ENCODE results near the gene PSMB1. TPM values are rescaled to one million over a fixed set of nuclear protein-coding genes. Genes with fewer than 3 reads are reported as not detected.
"Not testable (repeated sequence)": the region's sequence is repeated elsewhere in the genome, so short reads cannot be mapped to it uniquely, and the experiment has no call there.

PSMB1 gene
- total RNA-seq, 1 experiment from 2014 or later, result 358 TPM

DNA sequence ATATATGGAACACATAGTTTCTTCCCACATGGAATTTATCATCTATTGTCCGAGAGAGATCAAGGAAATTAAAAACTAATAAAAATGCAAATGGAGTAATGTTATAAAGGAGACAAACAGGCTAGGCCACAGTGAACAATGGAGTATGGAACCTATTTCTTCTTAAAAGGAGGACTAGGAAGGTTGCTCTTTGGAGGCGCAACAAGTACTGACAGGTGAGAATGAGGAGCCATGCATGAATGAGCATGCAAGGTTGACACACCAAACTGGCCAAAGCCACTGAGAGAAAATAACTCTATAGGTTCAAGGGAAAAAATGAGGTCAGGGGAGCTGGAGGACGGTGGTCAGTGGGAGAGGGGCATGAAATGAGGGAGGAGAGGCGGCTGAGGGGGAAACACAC, 40.9 kb downstream of the PSMB1 start:
- Histone ChIP-seq H3K27ac (ENCODE audit: low read depth, low read length, poor library complexity, severe bottlenecking) (no peak overlapping the region), H3K27me3 (replicated peaks; ENCODE audit: insufficient read depth, low read depth, low read length, poor library complexity) (no peaks in the 10 kb centered on the region), H3K4me3 (ENCODE audit: low read depth, low read length, poor library complexity, severe bottlenecking) (no peak overlapping the region), H3K4me1 (ENCODE audit: insufficient read depth, low read length, poor library complexity, severe bottlenecking) (no peaks in the 10 kb centered on the region), H3K9me3 (ENCODE audit: low read depth, low read length, poor library complexity, severe bottlenecking) (no peaks in the 10 kb centered on the region), H3K36me3 (ENCODE audit: insufficient read depth, low read length, poor library complexity, severe bottlenecking) (no peaks in the 10 kb centered on the region)
- CTCF ChIA-PET, result no interaction called here
- no peak for DNase-seq (ENCODE audit: low spot score)
- intact Hi-C loops (cut with micrococcal nuclease; ENCODE audit: unreplicated experiment), result loop anchor here (10.0 kb wide), 1 partner anchor 217 kb away; the partner anchor contains the start of gene DLL1
- TF ChIP-seq, protein P1, sequence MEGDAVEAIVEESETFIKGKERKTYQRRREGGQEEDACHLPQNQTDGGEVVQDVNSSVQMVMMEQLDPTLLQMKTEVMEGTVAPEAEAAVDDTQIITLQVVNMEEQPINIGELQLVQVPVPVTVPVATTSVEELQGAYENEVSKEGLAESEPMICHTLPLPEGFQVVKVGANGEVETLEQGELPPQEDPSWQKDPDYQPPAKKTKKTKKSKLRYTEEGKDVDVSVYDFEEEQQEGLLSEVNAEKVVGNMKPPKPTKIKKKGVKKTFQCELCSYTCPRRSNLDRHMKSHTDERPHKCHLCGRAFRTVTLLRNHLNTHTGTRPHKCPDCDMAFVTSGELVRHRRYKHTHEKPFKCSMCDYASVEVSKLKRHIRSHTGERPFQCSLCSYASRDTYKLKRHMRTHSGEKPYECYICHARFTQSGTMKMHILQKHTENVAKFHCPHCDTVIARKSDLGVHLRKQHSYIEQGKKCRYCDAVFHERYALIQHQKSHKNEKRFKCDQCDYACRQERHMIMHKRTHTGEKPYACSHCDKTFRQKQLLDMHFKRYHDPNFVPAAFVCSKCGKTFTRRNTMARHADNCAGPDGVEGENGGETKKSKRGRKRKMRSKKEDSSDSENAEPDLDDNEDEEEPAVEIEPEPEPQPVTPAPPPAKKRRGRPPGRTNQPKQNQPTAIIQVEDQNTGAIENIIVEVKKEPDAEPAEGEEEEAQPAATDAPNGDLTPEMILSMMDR (conservative IDR thresholded peaks at IDR 0.05; ENCODE audit: low read depth, low read length), result no peak
- TF ChIP-seq EZH2 (IDR thresholded peaks at IDR 0.05; ENCODE audit: borderline replicate concordance, low read depth, low read length, poor library complexity, severe bottlenecking), result no peak
- BruUV-seq (replicated peaks), result no TSS peak
- POLR2A ChIA-PET (ENCODE audit: low non-redundant PET), result no interaction called here

DNA sequence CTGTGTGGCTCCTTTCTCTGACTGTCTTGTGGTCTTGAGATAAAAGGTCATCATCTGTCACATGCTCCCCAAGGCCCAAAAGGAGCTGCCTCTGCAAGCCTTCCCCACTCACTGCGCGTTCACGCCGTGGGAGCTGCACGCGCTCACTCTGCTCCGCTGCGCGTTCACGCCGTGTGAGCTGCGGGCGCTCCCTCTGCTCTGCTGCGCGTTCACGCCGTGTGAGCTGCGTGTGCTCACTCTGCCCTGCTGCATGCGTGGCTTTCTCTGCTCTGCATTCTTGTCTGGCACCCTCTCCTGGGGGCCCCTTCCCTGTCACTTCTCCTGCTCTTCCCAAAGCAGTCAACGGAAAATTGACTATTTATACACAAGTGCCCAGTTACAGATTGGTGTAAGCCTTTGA, 42.5 kb downstream of the PSMB1 start:
- intact Hi-C loops (cut with micrococcal nuclease; ENCODE audit: unreplicated experiment), result loop anchor here (10.0 kb wide), 1 partner anchor 216 kb away; the partner anchor contains the start of gene DLL1
- no TSS peak for BruUV-seq (replicated peaks)

DNA sequence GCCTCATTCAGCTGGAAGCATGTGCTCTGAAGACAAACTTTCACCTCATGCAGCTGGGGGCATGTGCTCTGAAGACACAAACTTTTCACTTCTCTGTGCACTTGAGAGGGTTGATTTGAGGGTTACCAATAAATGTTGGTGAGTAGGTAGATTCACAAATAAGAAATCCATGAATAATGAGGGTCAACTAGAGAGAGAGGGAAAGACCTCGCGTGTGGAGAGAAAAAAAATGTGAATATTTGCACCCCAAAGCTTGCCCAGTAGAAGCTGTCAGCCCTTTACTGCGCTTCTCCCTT, 43.4 kb downstream of the PSMB1 start:
- no peaks in the 10 kb centered on the region for H3K4me1 ChIP-seq (ENCODE audit: insufficient read depth, low read length, poor library complexity, severe bottlenecking)
- CTCF ChIA-PET, result interaction anchor here (0.7 kb wide), 1 partner anchor 678 kb away, joined by 5 read pairs; no protein-coding TSS in a partner anchor
- H3K27ac ChIP-seq (ENCODE audit: low read depth, low read length, poor library complexity, severe bottlenecking), result no peak overlapping the region
- POLR2A ChIA-PET (ENCODE audit: low non-redundant PET), result no interaction called here
- DNase-seq (ENCODE audit: low spot score), result no peak
- no peaks in the 10 kb centered on the region for H3K36me3 ChIP-seq (ENCODE audit: insufficient read depth, low read length, poor library complexity, severe bottlenecking)
- H3K27me3 ChIP-seq (replicated peaks; ENCODE audit: insufficient read depth, low read depth, low read length, poor library complexity), result no peaks in the 10 kb centered on the region
- no peaks in the 10 kb centered on the region for H3K9me3 ChIP-seq (ENCODE audit: low read depth, low read length, poor library complexity, severe bottlenecking)
- intact Hi-C loops (cut with micrococcal nuclease; ENCODE audit: unreplicated experiment), result loop anchor here (10.0 kb wide), 1 partner anchor 215 kb away; the partner anchor contains the start of gene DLL1
- BruUV-seq (replicated peaks), result no TSS peak
- no peak for TF ChIP-seq EZH2 (IDR thresholded peaks at IDR 0.05; ENCODE audit: borderline replicate concordance, low read depth, low read length, poor library complexity, severe bottlenecking)
- TF ChIP-seq, protein P1 (conservative IDR thresholded peaks at IDR 0.05; ENCODE audit: low read depth, low read length), result no peak
- no peak overlapping the region for H3K4me3 ChIP-seq (ENCODE audit: low read depth, low read length, poor library complexity, severe bottlenecking)

More for the DNA sequence above, 42.5 kb downstream of the PSMB1 start:
- no peak for DNase-seq (ENCODE audit: low spot score)
- CTCF ChIA-PET, result no interaction called here
- Histone ChIP-seq H3K36me3 (ENCODE audit: insufficient read depth, low read length, poor library complexity, severe bottlenecking) (no peaks in the 10 kb centered on the region), H3K4me3 (ENCODE audit: low read depth, low read length, poor library complexity, severe bottlenecking) (no peak overlapping the region), H3K27ac (ENCODE audit: low read depth, low read length, poor library complexity, severe bottlenecking) (no peak overlapping the region), H3K27me3 (replicated peaks; ENCODE audit: insufficient read depth, low read depth, low read length, poor library complexity) (no peaks in the 10 kb centered on the region), H3K9me3 (ENCODE audit: low read depth, low read length, poor library complexity, severe bottlenecking) (no peaks in the 10 kb centered on the region), H3K4me1 (ENCODE audit: insufficient read depth, low read length, poor library complexity, severe bottlenecking) (no peaks in the 10 kb centered on the region)
- no peak for TF ChIP-seq EZH2 (IDR thresholded peaks at IDR 0.05; ENCODE audit: borderline replicate concordance, low read depth, low read length, poor library complexity, severe bottlenecking)
- TF ChIP-seq, protein P1 (conservative IDR thresholded peaks at IDR 0.05; ENCODE audit: low read depth, low read length), result no peak
- POLR2A ChIA-PET (ENCODE audit: low non-redundant PET), result no interaction called here

DNA sequence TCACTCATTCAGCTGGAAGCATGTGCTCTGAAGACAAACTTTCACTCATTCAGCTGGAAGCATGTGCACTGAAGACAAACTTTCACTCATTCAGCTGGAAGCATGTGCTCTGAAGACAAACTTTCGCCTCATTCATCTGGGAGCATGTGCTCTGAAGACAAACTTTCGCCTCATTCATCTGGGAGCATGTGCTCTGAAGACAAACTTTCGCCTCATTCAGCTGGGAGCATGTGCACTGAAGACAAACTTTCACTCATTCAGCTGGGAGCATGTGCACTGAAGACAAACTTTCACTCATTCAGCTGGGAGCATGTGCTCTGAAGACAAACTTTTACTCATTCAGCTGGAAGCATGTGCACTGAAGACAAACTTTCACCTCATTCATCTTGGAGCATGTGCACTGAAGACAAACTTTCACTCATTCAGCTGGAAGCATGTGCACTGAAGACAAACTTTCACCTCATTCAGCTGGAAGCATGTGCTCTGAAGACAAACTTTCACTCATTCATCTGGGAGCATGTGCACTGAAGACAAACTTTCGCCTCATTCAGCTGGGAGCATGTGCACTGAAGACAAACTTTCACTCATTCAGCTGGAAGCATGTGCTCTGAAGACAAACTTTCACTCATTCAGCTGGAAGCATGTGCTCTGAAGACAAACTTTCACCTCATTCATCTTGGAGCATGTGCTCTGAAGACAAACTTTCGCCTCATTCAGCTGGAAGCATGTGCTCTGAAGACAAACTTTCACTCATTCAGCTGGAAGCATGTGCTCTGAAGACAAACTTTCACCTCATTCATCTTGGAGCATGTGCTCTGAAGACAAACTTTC, 44.0 kb downstream of the PSMB1 start:
- H3K36me3 ChIP-seq (ENCODE audit: insufficient read depth, low read length, poor library complexity, severe bottlenecking); POLR2A ChIA-PET (ENCODE audit: low non-redundant PET); intact Hi-C loops (cut with micrococcal nuclease; ENCODE audit: unreplicated experiment); H3K4me3 ChIP-seq (ENCODE audit: low read depth, low read length, poor library complexity, severe bottlenecking); DNase-seq (ENCODE audit: low spot score); H3K27ac ChIP-seq (ENCODE audit: low read depth, low read length, poor library complexity, severe bottlenecking); H3K27me3 ChIP-seq (replicated peaks; ENCODE audit: insufficient read depth, low read depth, low read length, poor library complexity); H3K4me1 ChIP-seq (ENCODE audit: insufficient read depth, low read length, poor library complexity, severe bottlenecking); H3K9me3 ChIP-seq (ENCODE audit: low read depth, low read length, poor library complexity, severe bottlenecking); BruUV-seq (replicated peaks): not testable (repeated sequence)
- CTCF ChIA-PET, result interaction anchor here (0.7 kb wide), 1 partner anchor 677 kb away, joined by 5 read pairs; no protein-coding TSS in a partner anchor

- H3K36me3 ChIP-seq (ENCODE audit: insufficient read depth, low read length, poor library complexity, severe bottlenecking); DNase-seq (ENCODE audit: low spot score); H3K4me1 ChIP-seq (ENCODE audit: insufficient read depth, low read length, poor library complexity, severe bottlenecking); H3K9me3 ChIP-seq (ENCODE audit: low read depth, low read length, poor library complexity, severe bottlenecking); CTCF ChIA-PET; intact Hi-C loops (cut with micrococcal nuclease; ENCODE audit: unreplicated experiment); H3K27me3 ChIP-seq (replicated peaks; ENCODE audit: insufficient read depth, low read depth, low read length, poor library complexity); H3K27ac ChIP-seq (ENCODE audit: low read depth, low read length, poor library complexity, severe bottlenecking); BruUV-seq (replicated peaks); H3K4me3 ChIP-seq (ENCODE audit: low read depth, low read length, poor library complexity, severe bottlenecking); POLR2A ChIA-PET (ENCODE audit: low non-redundant PET): not testable (repeated sequence)
These were observed 44.8 kb downstream of the PSMB1 start for GRCh38 chr6:170508275-170508674.

All from A673 (cell line).